Esophagus squamous epithelium (tissue), 4 donors: Measurements from ENCODE around the gene ASB7.

Experiments
- CTCF ChIP-seq, 6 experiments: fragments of 450-650 bp in 4 of 6; fragments of 200-600 bp in 2 of 6; sonication (generic) in 2 of 6; IDR thresholded peaks; one replicate each; pipeline ENCODE4 v1.5.1; 2016 to 2019; ENCODE audit warnings: antibody characterized with exemption in 6 of 6, mild to moderate bottlenecking in 4 of 6, moderate library complexity in 4 of 6
- POLR2A ChIP-seq, 4 donors: fragments of 450-650 bp; IDR thresholded peaks; one replicate each; pipeline ENCODE4 v1.6.1; 2017; ENCODE audit warnings: antibody characterized with exemption in 4 of 4, mild to moderate bottlenecking in 4 of 4, moderate library complexity in 3 of 4

GRCh38 chr15:100628746-100629145 lies 26.4 kb downstream of the ASB7 start:
- TF ChIP-seq CTCF (IDR thresholded peaks at IDR 0.05) (no peak), POLR2A (IDR thresholded peaks at IDR 0.05) (no peak)
